ENCODE data around the gene GYS2.
A peak's percentile ranks its signal among the peaks of the same experiment; 100 is the strongest.

Gene GYS2

GRCh38 chr12:21551841-21552465, 52.7 kb downstream of the GYS2 start:
- no peak for DNase-seq

- no peak for DNase-seq
Measured at GRCh38 chr12:21547437-21547836, 57.2 kb downstream of the GYS2 start.

- no peak for DNase-seq
Measured at GRCh38 chr12:21546716-21547115, 57.9 kb downstream of the GYS2 start.

- no peak for DNase-seq
Measured at GRCh38 chr12:21545557-21545956, 59.1 kb downstream of the GYS2 start.

GRCh38 chr12:21543151-21543550, 61.5 kb downstream of the GYS2 start:
- no peak for DNase-seq

GRCh38 chr12:21542403-21542802, 62.2 kb downstream of the GYS2 start:
- DNase-seq = no peak

DNA sequence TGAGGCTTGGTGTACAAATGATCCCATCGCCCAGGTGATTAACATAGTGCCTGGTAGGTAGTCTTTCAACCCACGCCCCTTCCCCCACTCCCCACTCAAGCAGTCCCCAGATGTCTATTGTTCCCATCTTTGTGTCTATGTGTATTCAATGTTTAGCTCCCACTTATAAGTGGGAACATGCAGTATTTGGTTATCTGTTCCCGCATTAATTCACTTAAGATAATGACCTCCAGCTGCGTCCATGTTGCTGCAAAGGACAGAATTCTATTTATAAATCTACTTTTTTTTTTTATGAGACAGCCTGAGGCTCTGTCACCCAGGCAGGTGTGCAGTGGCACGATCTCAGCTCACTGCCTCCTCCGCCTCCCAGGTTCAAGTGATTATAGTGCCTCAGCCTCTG, 62.9 kb downstream of the GYS2 start:
- no peak for DNase-seq

DNA sequence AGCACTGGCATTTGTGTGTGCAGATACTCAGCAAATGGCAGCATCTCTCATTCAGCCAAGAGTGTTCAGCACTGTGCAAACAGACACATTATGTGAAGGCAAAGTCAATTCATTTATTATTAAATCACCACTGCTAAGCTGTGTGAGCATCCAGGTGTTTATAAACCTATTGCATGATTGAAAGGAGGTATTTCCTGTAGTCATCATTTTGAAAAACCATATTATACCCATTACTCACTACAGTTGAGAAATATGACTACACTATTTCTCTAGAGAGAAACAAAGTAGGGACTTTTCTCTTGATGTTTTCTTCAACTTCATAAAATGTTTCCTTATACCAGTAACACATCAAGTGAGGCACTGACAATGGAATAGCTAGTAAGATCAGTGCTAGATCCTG, 64.8 kb downstream of the GYS2 start:
- DNase-seq = no peak

DNA sequence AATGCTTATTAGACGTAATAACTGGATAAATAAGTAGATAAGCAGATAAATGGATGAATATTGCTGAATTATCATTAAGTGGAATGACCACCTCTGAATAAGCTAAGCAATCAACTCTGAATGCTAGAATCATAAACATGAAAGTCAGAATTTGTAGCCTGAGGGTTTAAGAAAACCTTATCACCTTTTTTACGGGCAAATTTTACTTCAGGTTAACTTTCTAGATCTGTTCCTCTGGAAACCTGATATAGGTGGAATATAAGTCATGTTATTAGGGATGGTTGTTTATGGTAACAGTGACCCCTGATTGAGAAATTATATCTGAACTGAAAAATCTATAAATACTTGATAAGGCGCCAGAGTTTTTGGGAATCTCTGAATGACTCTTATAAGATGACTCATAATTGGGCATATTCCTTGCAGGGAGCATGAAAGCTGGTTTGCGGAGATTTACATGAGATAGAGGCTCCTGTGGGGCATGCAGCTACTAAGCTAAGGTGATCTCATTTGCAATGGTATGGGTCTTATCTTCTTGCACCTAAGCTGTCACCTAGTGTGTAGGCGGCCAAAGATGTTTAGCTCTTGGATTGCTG, 66.5 kb downstream of the GYS2 start:
- DNase-seq = no peak

- no peak for DNase-seq
Measured at GRCh38 chr12:21529456-21529855, 75.2 kb downstream of the GYS2 start.

DNA sequence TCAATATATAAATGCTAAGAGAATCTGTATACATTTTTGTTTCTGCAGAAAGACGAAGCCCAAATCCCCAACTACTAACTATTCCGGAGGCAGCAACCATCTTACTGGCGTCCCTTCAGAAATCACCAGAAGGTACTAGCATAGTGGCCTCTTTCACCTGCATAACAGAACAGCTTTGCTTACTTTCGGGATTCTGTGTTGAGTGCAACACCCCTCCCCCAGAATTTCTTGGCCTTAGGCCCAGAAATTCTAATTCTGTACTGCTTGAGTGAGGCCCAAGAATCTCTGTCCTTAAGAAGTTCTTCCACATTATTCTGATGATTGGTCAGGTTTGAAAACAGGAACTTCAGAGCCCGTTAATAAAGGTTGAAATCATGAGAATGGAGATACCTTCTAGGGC, 75.7 kb downstream of the GYS2 start:
- no peak for DNase-seq

DNA sequence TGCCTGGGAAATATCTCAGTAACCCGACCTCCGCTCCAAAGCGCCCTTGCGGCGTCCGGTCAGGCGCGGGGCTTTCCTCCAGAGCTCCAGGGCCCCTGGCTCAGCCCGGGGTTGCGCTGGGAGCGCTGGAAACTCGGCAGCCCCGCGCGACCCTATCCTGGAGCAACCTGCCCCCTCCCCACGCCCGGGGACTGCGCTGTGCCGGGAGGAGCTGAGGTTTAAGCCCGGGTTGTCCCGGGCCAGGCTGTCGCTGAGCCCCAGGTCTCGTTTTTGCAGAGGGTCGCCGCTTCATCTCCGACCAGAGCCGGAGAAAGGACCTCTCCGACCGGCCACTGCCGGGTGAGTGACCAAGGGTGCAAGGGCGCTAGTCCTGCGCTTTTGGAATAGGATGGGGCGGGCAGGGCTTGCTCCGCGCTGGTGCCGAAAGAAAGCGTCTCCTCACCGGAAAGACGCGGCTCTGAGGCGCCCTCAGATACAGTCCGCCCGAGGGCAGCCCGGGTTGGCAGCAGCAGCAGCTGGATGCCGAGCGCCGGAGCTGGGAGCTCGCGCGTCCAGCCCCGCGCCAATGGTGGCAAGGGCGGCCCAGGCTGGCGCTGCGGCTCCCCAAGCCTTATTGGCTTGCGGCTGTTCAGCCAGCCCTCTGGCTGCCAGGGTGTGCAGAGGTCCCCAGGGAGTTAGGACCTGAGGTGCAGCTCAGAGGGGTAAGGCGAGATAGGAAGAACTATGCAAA, 77.0 kb downstream of the GYS2 start:
- peak; percentile 61 for DNase-seq

GRCh38 chr12:21526721-21527345, 77.8 kb downstream of the GYS2 start:
- DNase-seq = no peak

DNA sequence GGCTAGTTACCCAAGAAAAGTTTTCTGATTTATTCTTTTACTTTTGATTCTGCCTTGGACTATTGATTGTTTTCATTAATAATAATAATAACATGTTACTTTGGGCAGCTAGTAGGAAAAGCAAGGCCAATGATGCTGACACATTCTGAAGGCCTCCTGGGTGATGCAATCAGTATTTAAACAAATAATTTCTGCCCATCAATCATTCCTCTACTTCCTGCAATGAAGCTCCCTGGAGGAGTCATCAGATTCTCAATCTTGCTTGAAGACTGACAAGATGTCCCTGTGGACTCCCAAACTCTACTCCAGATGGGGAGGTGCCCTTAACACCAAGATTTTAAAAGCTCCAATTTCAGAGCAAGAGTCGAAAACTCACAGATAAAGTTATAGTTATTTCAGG, 78.6 kb downstream of the GYS2 start, which contains the start of gene SPX:
SPX (plus strand) TSS at position 244 of the 400 bp plus-strand sequence. CDS start 177 bp downstream, outside the sequence.
- DNase-seq = no peak

DNA sequence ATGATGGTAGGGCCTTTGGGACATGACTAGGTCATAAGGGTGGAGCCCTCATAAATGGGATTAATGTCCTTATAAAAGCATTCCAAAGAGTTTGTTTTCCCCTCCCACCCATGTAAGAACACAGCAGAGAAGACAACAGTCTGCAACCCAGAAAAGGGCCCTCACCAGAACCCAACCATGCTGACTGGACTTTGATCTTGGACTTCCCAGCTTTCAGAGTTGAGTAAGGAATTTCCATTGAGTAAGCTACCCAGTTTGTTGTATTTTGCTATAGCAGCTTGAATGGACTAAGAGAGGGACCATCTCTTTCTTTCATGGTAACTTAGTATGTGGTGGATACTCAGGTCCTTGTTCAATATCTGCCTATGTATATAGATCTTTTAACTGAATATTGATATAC, 81.5 kb downstream of the GYS2 start:
- DNase-seq = no peak

DNA sequence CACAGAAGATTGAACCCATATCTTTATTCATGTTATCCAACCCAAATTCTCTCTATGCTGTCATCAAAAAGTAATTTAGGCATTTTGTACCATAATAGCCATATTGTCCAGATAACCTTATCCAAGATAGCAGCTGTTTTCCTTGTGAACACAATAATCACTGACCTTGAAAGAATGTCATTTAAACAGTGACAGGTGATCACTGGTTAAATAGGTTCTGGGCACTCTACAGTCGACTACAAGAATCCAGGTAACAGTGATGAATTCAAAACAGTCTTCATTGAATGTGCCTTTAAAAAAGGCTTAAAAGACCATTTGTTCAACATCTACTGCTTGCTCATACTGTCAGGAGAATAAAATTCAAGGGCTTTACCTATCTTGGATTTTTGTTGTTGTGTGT, 83.1 kb downstream of the GYS2 start:
- no peak for DNase-seq

GRCh38 chr12:21518451-21518850, 86.2 kb downstream of the GYS2 start:
- no peak for DNase-seq

GRCh38 chr12:21516281-21516680, 88.4 kb downstream of the GYS2 start:
- DNase-seq = no peak

DNA sequence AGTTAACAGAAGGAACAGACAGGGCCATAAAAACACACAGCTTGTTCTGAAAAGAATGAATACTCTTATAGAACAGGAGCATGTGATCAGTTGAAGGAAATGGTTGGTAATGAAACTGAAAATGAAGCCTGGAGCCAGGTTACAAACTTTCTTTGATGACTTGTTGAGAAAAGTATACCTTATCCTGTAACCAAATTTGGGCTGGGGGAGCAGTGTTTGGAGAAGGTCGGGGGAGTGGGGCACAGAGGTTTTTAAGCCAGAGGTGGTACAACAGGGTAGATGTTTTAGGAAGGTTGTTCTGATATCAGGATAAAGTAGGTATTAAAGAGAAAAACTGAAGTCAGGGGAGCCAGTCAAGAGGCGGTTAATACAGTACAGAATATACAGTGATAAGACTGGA, 94.9 kb downstream of the GYS2 start:
- no peak for DNase-seq

DNA sequence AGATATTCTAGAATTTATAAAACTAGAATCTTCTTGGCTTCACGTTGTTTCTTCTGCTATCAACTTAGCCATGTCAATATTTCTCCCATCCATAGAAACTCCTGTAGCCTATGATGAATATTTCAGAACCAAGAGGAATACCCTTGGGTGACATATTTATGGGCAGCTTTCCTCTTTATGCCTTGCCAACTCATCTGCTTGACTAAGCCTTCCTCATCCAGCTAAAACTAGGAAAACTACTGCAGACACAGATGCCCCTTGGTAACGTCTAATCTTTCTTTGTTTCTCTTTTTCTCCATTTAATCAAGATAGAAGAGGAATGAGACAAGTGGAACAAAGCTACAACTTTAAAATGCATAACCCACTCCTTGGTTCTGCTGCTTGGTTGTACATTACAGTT, 96.8 kb downstream of the GYS2 start:
- DNase-seq = no peak

DNA sequence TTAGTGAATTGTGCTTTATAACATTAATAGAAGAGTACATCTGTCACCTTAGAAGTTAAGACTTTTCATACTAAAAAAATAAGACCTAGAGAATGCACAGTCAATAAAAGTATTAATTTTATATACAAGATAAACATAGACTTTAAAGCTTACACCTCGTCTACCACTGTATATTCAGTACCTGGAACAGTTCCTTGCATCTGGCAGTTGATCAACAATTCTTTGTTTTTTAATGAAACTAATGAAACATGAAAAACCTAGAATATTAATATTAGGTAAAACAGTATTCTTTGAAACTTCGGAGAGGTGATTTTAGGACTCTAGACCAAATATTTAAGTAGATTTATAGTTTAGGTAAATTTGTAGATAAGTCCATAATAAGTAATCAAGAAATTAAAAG, 98.8 kb downstream of the GYS2 start:
- no peak for DNase-seq

- DNase-seq = no peak
Measured at GRCh38 chr12:21502872-21503271, 101.8 kb downstream of the GYS2 start.

GRCh38 chr12:21502164-21502496, 102.5 kb downstream of the GYS2 start:
- peak; percentile 41 for DNase-seq

All from stimulated activated CD4-positive, alpha-beta T cell treated with anti-CD3 and anti-CD28 coated beads, Interleukin-4, amount 100 ng/mL, for 1 hour (primary cell).